ENCODE measurements around the gene GALNT14.

Gene GALNT14

DNA sequence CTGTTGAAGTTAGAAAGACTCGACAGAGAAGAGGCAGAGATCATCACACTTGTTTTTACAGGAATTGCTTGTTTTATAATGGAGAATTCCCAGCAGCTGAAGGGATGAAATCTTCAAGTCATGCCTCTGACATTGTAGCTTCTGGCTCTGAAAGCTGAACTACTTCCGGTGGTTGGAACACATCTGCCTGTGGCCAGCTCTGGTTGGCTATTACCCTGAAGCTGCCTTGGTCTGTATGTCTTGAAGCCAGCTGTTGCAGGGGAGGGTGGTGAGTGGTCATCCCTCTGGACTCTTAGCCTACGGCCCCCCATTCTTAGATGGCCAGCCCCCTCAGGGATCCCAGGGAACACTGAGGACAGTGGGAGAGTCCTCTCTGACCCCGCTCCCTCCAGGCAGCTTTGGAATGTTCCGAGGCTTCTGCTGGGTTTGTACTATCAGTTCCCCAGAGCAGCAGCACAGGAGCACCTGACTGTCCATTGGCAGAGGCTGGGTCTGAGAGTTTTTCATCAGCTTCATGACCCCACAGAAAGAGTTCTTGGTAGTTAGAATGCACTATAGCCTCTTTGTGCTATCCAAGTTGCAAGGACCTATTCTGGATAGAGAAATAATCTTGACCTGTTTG is 243.6 kb downstream of the GALNT14 start:
- H3K9me3 ChIP-seq (ENCODE audit: control insufficient read depth in 2 of 2, low read length in 2 of 2) = no peaks in the 10 kb centered on the region
- no peaks in the 10 kb centered on the region for H3K4me1 ChIP-seq (ENCODE audit: control insufficient read depth in 2 of 2, insufficient read depth in 2 of 2, low read length in 2 of 2)
- H3K36me3 ChIP-seq (ENCODE audit: control insufficient read depth in 2 of 2, insufficient read depth in 2 of 2, low read length in 2 of 2) = no peaks in the 10 kb centered on the region
- no peak overlapping the region for H3K4me3 ChIP-seq (ENCODE audit: low read length in 2 of 2)
- no peaks in the 10 kb centered on the region for H3K27me3 ChIP-seq (ENCODE audit: control insufficient read depth in 2 of 2, insufficient read depth in 2 of 2, low read length in 2 of 2)
- no peak overlapping the region for H3K9ac ChIP-seq (ENCODE audit: low read depth in 1 of 2, low read length in 2 of 2)
- H3K27ac ChIP-seq (ENCODE audit: low read depth in 2 of 2, low read length in 2 of 2) = no peak overlapping the region

DNA sequence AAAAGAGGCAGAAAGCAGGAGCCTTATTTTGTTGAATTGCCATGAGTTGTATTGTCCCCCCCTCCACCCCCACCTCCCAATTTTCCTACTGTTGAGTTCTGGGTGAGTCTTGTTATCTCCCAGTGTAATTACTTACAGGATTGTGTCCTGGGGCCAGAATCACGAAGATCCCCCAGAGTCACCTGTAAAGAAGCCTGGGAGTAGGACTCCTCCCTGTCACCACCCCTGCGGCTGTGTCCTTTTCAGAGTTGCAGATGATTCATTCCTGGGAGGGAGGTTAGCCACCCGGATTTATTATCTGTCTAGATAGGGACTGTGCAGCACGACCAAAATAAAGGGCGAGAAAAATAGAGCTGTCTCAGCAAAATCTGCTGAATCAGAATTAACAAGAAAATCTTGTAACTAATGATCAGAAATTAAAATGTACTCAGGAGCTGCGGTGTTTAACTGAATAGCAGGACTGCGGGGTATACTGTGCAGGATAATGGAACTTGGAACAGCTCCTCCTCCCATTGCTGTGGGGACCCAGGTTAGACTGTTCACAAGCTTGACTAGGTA is 249.3 kb downstream of the GALNT14 start:
- Histone ChIP-seq H3K4me1 (ENCODE audit: control insufficient read depth in 2 of 2, insufficient read depth in 2 of 2, low read length in 2 of 2) (no peaks in the 10 kb centered on the region), H3K27ac (ENCODE audit: low read depth in 2 of 2, low read length in 2 of 2) (no peak overlapping the region), H3K9ac (ENCODE audit: low read depth in 1 of 2, low read length in 2 of 2) (no peak overlapping the region), H3K36me3 (ENCODE audit: control insufficient read depth in 2 of 2, insufficient read depth in 2 of 2, low read length in 2 of 2) (no peaks in the 10 kb centered on the region), H3K4me3 (ENCODE audit: low read length in 2 of 2) (no peak overlapping the region), H3K9me3 (ENCODE audit: control insufficient read depth in 2 of 2, low read length in 2 of 2) (no peaks in the 10 kb centered on the region), H3K27me3 (ENCODE audit: control insufficient read depth in 2 of 2, insufficient read depth in 2 of 2, low read length in 2 of 2) (no peaks in the 10 kb centered on the region)

DNA sequence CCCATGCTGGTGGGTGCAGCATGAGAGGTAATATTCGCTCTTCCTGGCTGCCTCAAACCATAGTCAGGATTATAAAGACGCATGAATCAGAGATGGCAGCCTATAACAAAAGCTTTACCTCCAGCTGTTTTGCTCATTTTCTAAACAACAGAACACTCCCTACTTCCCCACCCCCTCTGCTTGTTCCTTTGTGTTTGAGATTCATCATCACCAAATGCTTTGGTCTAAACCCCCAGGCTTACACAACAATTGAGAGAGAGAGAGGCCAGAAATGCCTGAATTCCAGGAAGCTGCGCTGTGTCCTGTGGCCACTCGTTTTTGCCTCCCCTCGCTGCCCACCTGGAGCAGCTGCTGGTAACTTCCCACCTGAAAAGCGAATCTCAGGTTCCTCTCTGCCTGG is 252.2 kb downstream of the GALNT14 start:
- no peaks in the 10 kb centered on the region for H3K27me3 ChIP-seq (ENCODE audit: control insufficient read depth in 2 of 2, insufficient read depth in 2 of 2, low read length in 2 of 2)
- H3K9me3 ChIP-seq (ENCODE audit: control insufficient read depth in 2 of 2, low read length in 2 of 2) = no peaks in the 10 kb centered on the region
- H3K4me1 ChIP-seq (ENCODE audit: control insufficient read depth in 2 of 2, insufficient read depth in 2 of 2, low read length in 2 of 2) = no peaks in the 10 kb centered on the region
- no peak overlapping the region for H3K27ac ChIP-seq (ENCODE audit: low read depth in 2 of 2, low read length in 2 of 2)
- H3K9ac ChIP-seq (ENCODE audit: low read depth in 1 of 2, low read length in 2 of 2) = no peak overlapping the region
- H3K4me3 ChIP-seq (ENCODE audit: low read length in 2 of 2) = no peak overlapping the region
- no peaks in the 10 kb centered on the region for H3K36me3 ChIP-seq (ENCODE audit: control insufficient read depth in 2 of 2, insufficient read depth in 2 of 2, low read length in 2 of 2)

GRCh38 chr2:30883822-30884221 is 254.4 kb downstream of the GALNT14 start:
- H3K4me1 ChIP-seq (ENCODE audit: control insufficient read depth in 2 of 2, insufficient read depth in 2 of 2, low read length in 2 of 2) = no peaks in the 10 kb centered on the region
- H3K9me3 ChIP-seq (ENCODE audit: control insufficient read depth in 2 of 2, low read length in 2 of 2) = no peaks in the 10 kb centered on the region
- H3K4me3 ChIP-seq (ENCODE audit: low read length in 2 of 2) = no peak overlapping the region
- H3K27me3 ChIP-seq (ENCODE audit: control insufficient read depth in 2 of 2, insufficient read depth in 2 of 2, low read length in 2 of 2) = no peaks in the 10 kb centered on the region
- no peak overlapping the region for H3K27ac ChIP-seq (ENCODE audit: low read depth in 2 of 2, low read length in 2 of 2)
- no peaks in the 10 kb centered on the region for H3K36me3 ChIP-seq (ENCODE audit: control insufficient read depth in 2 of 2, insufficient read depth in 2 of 2, low read length in 2 of 2)
- H3K9ac ChIP-seq (ENCODE audit: low read depth in 1 of 2, low read length in 2 of 2) = no peak overlapping the region

DNA sequence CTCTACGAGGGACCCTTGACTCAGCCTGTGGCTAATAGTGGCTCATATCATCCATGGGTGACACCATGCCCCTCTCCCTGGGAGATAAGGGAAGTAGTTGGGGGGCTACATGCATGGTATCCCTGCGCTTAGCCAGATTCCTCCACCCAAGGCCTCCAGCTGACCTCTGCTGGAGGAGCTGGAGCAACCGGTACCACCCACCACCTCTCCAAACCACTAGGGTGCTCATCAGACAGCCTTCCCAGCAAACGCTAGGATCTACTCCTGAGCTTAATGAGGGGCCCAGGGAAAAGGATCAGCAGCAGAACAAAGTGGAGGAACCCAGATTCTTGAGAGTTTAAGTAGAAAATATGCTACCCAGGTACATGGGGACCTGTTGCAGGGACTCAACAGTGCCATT is 255.1 kb downstream of the GALNT14 start:
- H3K36me3 ChIP-seq (ENCODE audit: control insufficient read depth in 2 of 2, insufficient read depth in 2 of 2, low read length in 2 of 2) = no peaks in the 10 kb centered on the region
- no peak overlapping the region for H3K4me3 ChIP-seq (ENCODE audit: low read length in 2 of 2)
- no peaks in the 10 kb centered on the region for H3K27me3 ChIP-seq (ENCODE audit: control insufficient read depth in 2 of 2, insufficient read depth in 2 of 2, low read length in 2 of 2)
- no peak overlapping the region for H3K9ac ChIP-seq (ENCODE audit: low read depth in 1 of 2, low read length in 2 of 2)
- H3K27ac ChIP-seq (ENCODE audit: low read depth in 2 of 2, low read length in 2 of 2) = no peak overlapping the region
- no peaks in the 10 kb centered on the region for H3K4me1 ChIP-seq (ENCODE audit: control insufficient read depth in 2 of 2, insufficient read depth in 2 of 2, low read length in 2 of 2)
- no peaks in the 10 kb centered on the region for H3K9me3 ChIP-seq (ENCODE audit: control insufficient read depth in 2 of 2, low read length in 2 of 2)

- H3K4me3 ChIP-seq (ENCODE audit: low read length in 2 of 2) = no peak overlapping the region
- no peak overlapping the region for H3K9ac ChIP-seq (ENCODE audit: low read depth in 1 of 2, low read length in 2 of 2)
- no peaks in the 10 kb centered on the region for H3K36me3 ChIP-seq (ENCODE audit: control insufficient read depth in 2 of 2, insufficient read depth in 2 of 2, low read length in 2 of 2)
- H3K4me1 ChIP-seq (ENCODE audit: control insufficient read depth in 2 of 2, insufficient read depth in 2 of 2, low read length in 2 of 2) = no peaks in the 10 kb centered on the region
- no peaks in the 10 kb centered on the region for H3K27me3 ChIP-seq (ENCODE audit: control insufficient read depth in 2 of 2, insufficient read depth in 2 of 2, low read length in 2 of 2)
- no peak overlapping the region for H3K27ac ChIP-seq (ENCODE audit: low read depth in 2 of 2, low read length in 2 of 2)
- H3K9me3 ChIP-seq (ENCODE audit: control insufficient read depth in 2 of 2, low read length in 2 of 2) = no peaks in the 10 kb centered on the region
Observed at GRCh38 chr2:30880516-30880915, 257.7 kb downstream of the GALNT14 start.

DNA sequence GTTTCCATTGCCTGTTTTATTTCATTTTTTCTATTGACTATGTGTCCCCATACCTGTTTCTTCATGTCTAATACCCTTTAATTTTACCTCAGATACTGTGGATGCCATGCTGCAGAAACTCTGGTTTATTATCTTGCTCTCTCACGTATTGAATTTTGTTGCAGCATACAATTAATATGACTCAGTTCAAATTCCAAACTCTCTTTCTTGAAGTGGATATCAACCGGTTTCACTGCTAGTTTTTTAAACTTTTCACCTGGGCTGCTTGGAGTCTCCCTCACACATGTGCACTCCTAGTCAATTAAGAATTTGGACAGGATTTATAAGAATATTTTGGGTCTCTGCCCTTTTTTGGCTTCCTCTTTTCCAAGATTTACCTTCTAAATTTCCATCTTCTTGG is 260.4 kb downstream of the GALNT14 start:
- Histone ChIP-seq H3K27me3 (ENCODE audit: control insufficient read depth in 2 of 2, insufficient read depth in 2 of 2, low read length in 2 of 2) (no peaks in the 10 kb centered on the region), H3K36me3 (ENCODE audit: control insufficient read depth in 2 of 2, insufficient read depth in 2 of 2, low read length in 2 of 2) (no peaks in the 10 kb centered on the region), H3K4me1 (ENCODE audit: control insufficient read depth in 2 of 2, insufficient read depth in 2 of 2, low read length in 2 of 2) (no peaks in the 10 kb centered on the region), H3K9me3 (ENCODE audit: control insufficient read depth in 2 of 2, low read length in 2 of 2) (no peaks in the 10 kb centered on the region), H3K9ac (ENCODE audit: low read depth in 1 of 2, low read length in 2 of 2) (no peak overlapping the region), H3K27ac (ENCODE audit: low read depth in 2 of 2, low read length in 2 of 2) (no peak overlapping the region), H3K4me3 (ENCODE audit: low read length in 2 of 2) (no peak overlapping the region)

GRCh38 chr2:30872797-30873196 is 265.4 kb downstream of the GALNT14 start:
- no peaks in the 10 kb centered on the region for H3K9me3 ChIP-seq (ENCODE audit: control insufficient read depth in 2 of 2, low read length in 2 of 2)
- H3K27ac ChIP-seq (ENCODE audit: low read depth in 2 of 2, low read length in 2 of 2) = no peak overlapping the region
- H3K9ac ChIP-seq (ENCODE audit: low read depth in 1 of 2, low read length in 2 of 2) = no peak overlapping the region
- H3K27me3 ChIP-seq (ENCODE audit: control insufficient read depth in 2 of 2, insufficient read depth in 2 of 2, low read length in 2 of 2) = no peaks in the 10 kb centered on the region
- no peak overlapping the region for H3K4me3 ChIP-seq (ENCODE audit: low read length in 2 of 2)
- no peaks in the 10 kb centered on the region for H3K36me3 ChIP-seq (ENCODE audit: control insufficient read depth in 2 of 2, insufficient read depth in 2 of 2, low read length in 2 of 2)
- no peaks in the 10 kb centered on the region for H3K4me1 ChIP-seq (ENCODE audit: control insufficient read depth in 2 of 2, insufficient read depth in 2 of 2, low read length in 2 of 2)

GRCh38 chr2:30871980-30872789 is 266.1 kb downstream of the GALNT14 start:
- no peak overlapping the region for H3K9ac ChIP-seq (ENCODE audit: low read depth in 1 of 2, low read length in 2 of 2)
- no peak overlapping the region for H3K27ac ChIP-seq (ENCODE audit: low read depth in 2 of 2, low read length in 2 of 2)
- no peaks in the 10 kb centered on the region for H3K27me3 ChIP-seq (ENCODE audit: control insufficient read depth in 2 of 2, insufficient read depth in 2 of 2, low read length in 2 of 2)
- no peaks in the 10 kb centered on the region for H3K9me3 ChIP-seq (ENCODE audit: control insufficient read depth in 2 of 2, low read length in 2 of 2)
- no peak overlapping the region for H3K4me3 ChIP-seq (ENCODE audit: low read length in 2 of 2)
- no peaks in the 10 kb centered on the region for H3K4me1 ChIP-seq (ENCODE audit: control insufficient read depth in 2 of 2, insufficient read depth in 2 of 2, low read length in 2 of 2)
- no peaks in the 10 kb centered on the region for H3K36me3 ChIP-seq (ENCODE audit: control insufficient read depth in 2 of 2, insufficient read depth in 2 of 2, low read length in 2 of 2)

GRCh38 chr2:30871440-30871839 is 266.8 kb downstream of the GALNT14 start:
- Histone ChIP-seq H3K4me1 (ENCODE audit: control insufficient read depth in 2 of 2, insufficient read depth in 2 of 2, low read length in 2 of 2) (no peaks in the 10 kb centered on the region), H3K27me3 (ENCODE audit: control insufficient read depth in 2 of 2, insufficient read depth in 2 of 2, low read length in 2 of 2) (no peaks in the 10 kb centered on the region), H3K9ac (ENCODE audit: low read depth in 1 of 2, low read length in 2 of 2) (no peak overlapping the region), H3K4me3 (ENCODE audit: low read length in 2 of 2) (no peak overlapping the region), H3K27ac (ENCODE audit: low read depth in 2 of 2, low read length in 2 of 2) (no peak overlapping the region), H3K9me3 (ENCODE audit: control insufficient read depth in 2 of 2, low read length in 2 of 2) (no peaks in the 10 kb centered on the region), H3K36me3 (ENCODE audit: control insufficient read depth in 2 of 2, insufficient read depth in 2 of 2, low read length in 2 of 2) (no peaks in the 10 kb centered on the region)

Measured in mucosa of rectum (tissue), 2 donors.